ENCODE data around the gene MEG3.

DNA sequence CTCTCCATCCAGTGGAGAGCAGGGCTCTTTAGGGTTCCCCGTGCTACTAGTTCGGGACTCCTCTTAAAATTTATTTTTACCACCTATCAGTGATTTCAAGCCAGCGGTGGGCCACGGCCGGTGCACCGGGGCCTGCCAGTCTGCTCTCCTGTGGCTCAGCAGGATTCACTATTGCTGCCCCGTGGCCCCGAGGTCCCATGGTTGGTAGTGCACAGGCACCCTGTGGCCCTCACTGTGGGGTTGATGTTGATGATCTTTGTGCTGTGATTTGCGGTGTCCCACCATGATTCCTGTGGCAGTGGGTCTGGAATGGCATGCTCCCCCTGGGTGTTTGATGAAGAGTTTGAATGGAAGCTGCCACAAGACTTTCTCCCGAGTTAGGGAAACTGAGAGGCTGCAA is 12.6 kb upstream of the MEG3 start:
- TF ChIP-seq, protein P1, sequence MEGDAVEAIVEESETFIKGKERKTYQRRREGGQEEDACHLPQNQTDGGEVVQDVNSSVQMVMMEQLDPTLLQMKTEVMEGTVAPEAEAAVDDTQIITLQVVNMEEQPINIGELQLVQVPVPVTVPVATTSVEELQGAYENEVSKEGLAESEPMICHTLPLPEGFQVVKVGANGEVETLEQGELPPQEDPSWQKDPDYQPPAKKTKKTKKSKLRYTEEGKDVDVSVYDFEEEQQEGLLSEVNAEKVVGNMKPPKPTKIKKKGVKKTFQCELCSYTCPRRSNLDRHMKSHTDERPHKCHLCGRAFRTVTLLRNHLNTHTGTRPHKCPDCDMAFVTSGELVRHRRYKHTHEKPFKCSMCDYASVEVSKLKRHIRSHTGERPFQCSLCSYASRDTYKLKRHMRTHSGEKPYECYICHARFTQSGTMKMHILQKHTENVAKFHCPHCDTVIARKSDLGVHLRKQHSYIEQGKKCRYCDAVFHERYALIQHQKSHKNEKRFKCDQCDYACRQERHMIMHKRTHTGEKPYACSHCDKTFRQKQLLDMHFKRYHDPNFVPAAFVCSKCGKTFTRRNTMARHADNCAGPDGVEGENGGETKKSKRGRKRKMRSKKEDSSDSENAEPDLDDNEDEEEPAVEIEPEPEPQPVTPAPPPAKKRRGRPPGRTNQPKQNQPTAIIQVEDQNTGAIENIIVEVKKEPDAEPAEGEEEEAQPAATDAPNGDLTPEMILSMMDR (IDR thresholded peaks at IDR 0.05; ENCODE audit: insufficient read depth, low read length, poor library complexity, severe bottlenecking): no peak
- no peak for TF ChIP-seq EZH2phosphoT487 (conservative IDR thresholded peaks at IDR 0.05; ENCODE audit: low read length)
